HEK293 (cell line): ENCODE data around the gene FAM180A.

Source experiments
- CTCF ChIA-PET: fragments of 350-600 bp; formaldehyde crosslinking; extraction: SDS; loops from one replicate; lab custom pipeline; 2021; ENCODE audit warnings: antibody characterized with exemption; lab: Yijun Ruan, JAX
- POLR2A ChIA-PET: fragments of 300-600 bp; formaldehyde crosslinking; extraction: SDS; loops from one replicate; lab custom pipeline; 2020; ENCODE audit warnings: antibody characterized with exemption, inconsistent platforms; lab: Yijun Ruan, JAX
- H3K27ac ChIP-seq: fragments of 200-500 bp; sonication (Bioruptor generic); 2 replicates; pipeline ENCODE4 v1.5.1; 2014; ENCODE audit warnings: low read depth, low read length, control low read depth, inconsistent platforms; ENCODE audit errors: extremely low read depth
- H3K36me3 ChIP-seq, 2 experiments: fragments of 200-500 bp in 1 of 2; sonication (Bioruptor generic) in 1 of 2; 1 replicate in 1 of 2; 2 replicates in 1 of 2; pipeline ENCODE4 v1.5.1; 2014 to 2017; ENCODE audit warnings: inconsistent platforms in 2 of 2, low read length in 2 of 2; ENCODE audit not compliant: control insufficient read depth in 2 of 2, insufficient read depth in 1 of 2
- H3K4me1 ChIP-seq: fragments of 200-500 bp; sonication (Bioruptor generic); 2 replicates; pipeline ENCODE4 v1.5.1; 2014; ENCODE audit warnings: mild to moderate bottlenecking, low read length, inconsistent platforms; ENCODE audit not compliant: control insufficient read depth, insufficient read depth
- H3K4me3 ChIP-seq: 2 replicates; pipeline ENCODE4 v1.5.1; 2011; ENCODE audit warnings: low read depth, mild to moderate bottlenecking, control low read depth, low read length, moderate library complexity
- H3K9me3 ChIP-seq: fragments of 200-500 bp; sonication (Bioruptor generic); 2 replicates; pipeline ENCODE4 v1.5.1; 2014; ENCODE audit warnings: low read depth, low read length, inconsistent platforms; ENCODE audit not compliant: control insufficient read depth, insufficient read depth
- GLI2 ChIP-seq: fragments of 450-650 bp; formaldehyde crosslinking; IDR thresholded peaks from 2 replicates; pipeline ENCODE4; 2017; ENCODE audit warnings: missing biosample characterization, missing genetic modification characterization, low read depth, borderline replicate concordance
- GLI4 ChIP-seq: fragments of 450-650 bp; formaldehyde crosslinking; IDR thresholded peaks from 2 replicates; pipeline ENCODE4 v1.5.1; 2016; ENCODE audit warnings: missing biosample characterization, missing genetic modification characterization
- GLIS2 ChIP-seq: fragments of 450-650 bp; formaldehyde crosslinking; IDR thresholded peaks from 2 replicates; pipeline ENCODE4 v1.5.1; 2016; ENCODE audit warnings: missing biosample characterization, missing genetic modification characterization
- HOXA7 ChIP-seq: sonication (generic); formaldehyde crosslinking; IDR thresholded peaks from 2 replicates; pipeline ENCODE4 v1.8.1; 2022; ENCODE audit warnings: missing genetic modification reagents, borderline replicate concordance
- HOXC10 ChIP-seq: sonication (generic); formaldehyde crosslinking; IDR thresholded peaks from 2 replicates; pipeline ENCODE4 v1.8.1; 2023; ENCODE audit warnings: mild to moderate bottlenecking, missing genetic modification reagents
- OVOL3 ChIP-seq: fragments of 450-650 bp; formaldehyde crosslinking; IDR thresholded peaks from 2 replicates; pipeline ENCODE4 v1.5.1; 2016; ENCODE audit warnings: missing biosample characterization, missing genetic modification characterization
- RBAK ChIP-seq: fragments of 450-650 bp; formaldehyde crosslinking; IDR thresholded peaks from 2 replicates; pipeline ENCODE4 v1.5.1; 2016; ENCODE audit warnings: missing biosample characterization, missing genetic modification characterization
- SCRT1 ChIP-seq: fragments of 450-650 bp; formaldehyde crosslinking; IDR thresholded peaks from 2 replicates; pipeline ENCODE4 v1.5.1; 2016; ENCODE audit warnings: missing biosample characterization, missing genetic modification characterization, borderline replicate concordance
- SETDB1 ChIP-seq: IDR thresholded peaks from one replicate; pipeline ENCODE4 v1.6.1; 2017; ENCODE audit warnings: mild to moderate bottlenecking, low read length, moderate library complexity, mixed read lengths; ENCODE audit not compliant: insufficient read length
- ZFP37 ChIP-seq: fragments of 450-650 bp; formaldehyde crosslinking; IDR thresholded peaks from 2 replicates; pipeline ENCODE4 v1.5.1; 2016; ENCODE audit warnings: missing biosample characterization, missing genetic modification characterization
- ZIC2 ChIP-seq: fragments of 450-650 bp; formaldehyde crosslinking; IDR thresholded peaks from 2 replicates; pipeline ENCODE4 v1.5.1; 2016; ENCODE audit warnings: missing biosample characterization, missing genetic modification characterization
- ZNF112 ChIP-seq: fragments of 450-650 bp; formaldehyde crosslinking; IDR thresholded peaks from 2 replicates; pipeline ENCODE4 v1.5.0; 2017; ENCODE audit warnings: missing biosample characterization, missing genetic modification characterization
- ZNF114 ChIP-seq: fragments of 450-650 bp; formaldehyde crosslinking; IDR thresholded peaks from 2 replicates; pipeline ENCODE4 v1.5.0; 2017; ENCODE audit warnings: missing biosample characterization, missing genetic modification characterization
- ZNF157 ChIP-seq: fragments of 450-650 bp; formaldehyde crosslinking; IDR thresholded peaks from 2 replicates; pipeline ENCODE4 v1.5.1; 2016; ENCODE audit warnings: missing biosample characterization, missing genetic modification characterization
- ZNF2 ChIP-seq: fragments of 450-650 bp; formaldehyde crosslinking; IDR thresholded peaks from 2 replicates; pipeline ENCODE4 v1.5.1; 2016; ENCODE audit warnings: missing biosample characterization, missing genetic modification characterization
- ZNF202 ChIP-seq: fragments of 450-650 bp; formaldehyde crosslinking; IDR thresholded peaks from 2 replicates; pipeline ENCODE4 v1.5.1; 2016; ENCODE audit warnings: missing biosample characterization, missing genetic modification characterization, borderline replicate concordance
- ZNF214 ChIP-seq: fragments of 450-650 bp; formaldehyde crosslinking; IDR thresholded peaks from 2 replicates; pipeline ENCODE4 v1.5.1; 2017; ENCODE audit warnings: missing biosample characterization, mild to moderate bottlenecking, missing genetic modification characterization, borderline replicate concordance
- ZNF248 ChIP-seq: fragments of 450-650 bp; formaldehyde crosslinking; IDR thresholded peaks from 2 replicates; pipeline ENCODE4 v1.5.1; 2017; ENCODE audit warnings: missing biosample characterization, missing genetic modification characterization
- ZNF324 ChIP-seq: fragments of 450-650 bp; formaldehyde crosslinking; IDR thresholded peaks from 2 replicates; pipeline ENCODE4 v1.5.1; 2016; ENCODE audit warnings: missing biosample characterization, missing genetic modification characterization
- ZNF354C ChIP-seq: fragments of 450-650 bp; formaldehyde crosslinking; IDR thresholded peaks from 2 replicates; pipeline ENCODE4 v1.5.1; 2016; ENCODE audit warnings: missing biosample characterization, missing genetic modification characterization, low read depth, borderline replicate concordance
- ZNF404 ChIP-seq: fragments of 450-650 bp; formaldehyde crosslinking; IDR thresholded peaks from 2 replicates; pipeline ENCODE4 v1.5.1; 2017; ENCODE audit warnings: missing biosample characterization, missing genetic modification characterization
- ZNF529 ChIP-seq: fragments of 450-650 bp; formaldehyde crosslinking; IDR thresholded peaks from 2 replicates; pipeline ENCODE4 v1.5.1; 2017; ENCODE audit warnings: missing genetic modification characterization, missing biosample characterization; ENCODE audit not compliant: insufficient replicate concordance
- ZNF624 ChIP-seq: fragments of 450-650 bp; formaldehyde crosslinking; IDR thresholded peaks from 2 replicates; pipeline ENCODE4 v1.5.1; 2017; ENCODE audit warnings: missing biosample characterization, missing genetic modification characterization
- ZNF629 ChIP-seq: fragments of 450-650 bp; formaldehyde crosslinking; IDR thresholded peaks from 2 replicates; pipeline ENCODE4 v1.5.1; 2017; ENCODE audit warnings: missing biosample characterization, missing genetic modification characterization
- ZNF747 ChIP-seq: fragments of 450-650 bp; formaldehyde crosslinking; IDR thresholded peaks from 2 replicates; pipeline ENCODE4 v1.5.1; 2016; ENCODE audit warnings: missing biosample characterization, missing genetic modification characterization
- ZNF785 ChIP-seq: fragments of 450-650 bp; formaldehyde crosslinking; IDR thresholded peaks from 2 replicates; pipeline ENCODE4 v1.5.1; 2016; ENCODE audit warnings: missing biosample characterization, missing genetic modification characterization
- ZNF837 ChIP-seq: fragments of 450-650 bp; formaldehyde crosslinking; IDR thresholded peaks from 2 replicates; pipeline ENCODE4 v1.5.1; 2016; ENCODE audit warnings: missing biosample characterization, missing genetic modification characterization
- ZSCAN16 ChIP-seq: fragments of 450-650 bp; formaldehyde crosslinking; IDR thresholded peaks from 2 replicates; pipeline ENCODE4 v1.5.1; 2016; ENCODE audit warnings: missing biosample characterization, missing genetic modification characterization
- ZXDB ChIP-seq: fragments of 450-650 bp; formaldehyde crosslinking; IDR thresholded peaks from 2 replicates; pipeline ENCODE4 v1.5.1; 2016; ENCODE audit warnings: missing biosample characterization, missing genetic modification characterization
- TF ChIP-seq, protein P1 (sequence below): IDR thresholded peaks from 2 replicates; pipeline ENCODE4 v1.6.1; 2011; ENCODE audit warnings: mild to moderate bottlenecking, low read depth, low read length, borderline replicate concordance
- TF ChIP-seq, protein P2 (sequence below): fragments of 450-650 bp; formaldehyde crosslinking; IDR thresholded peaks from 2 replicates; pipeline ENCODE4 v1.5.1; 2016; ENCODE audit warnings: missing biosample characterization, missing genetic modification characterization
- TF ChIP-seq, protein P3 (sequence below): fragments of 450-650 bp; formaldehyde crosslinking; IDR thresholded peaks from 2 replicates; pipeline ENCODE4 v1.5.1; 2016; ENCODE audit warnings: missing biosample characterization, missing genetic modification characterization
- TF ChIP-seq, protein P4 (sequence below): fragments of 450-650 bp; formaldehyde crosslinking; IDR thresholded peaks from 2 replicates; pipeline ENCODE4 v1.5.1; 2017; ENCODE audit warnings: missing biosample characterization, missing genetic modification characterization
- TF ChIP-seq, protein P5 (sequence below): fragments of 450-650 bp; IDR thresholded peaks from 2 replicates; pipeline ENCODE4 v1.5.1; 2018; ENCODE audit warnings: missing biosample characterization, missing genetic modification characterization

The FAM180A gene

DNA sequence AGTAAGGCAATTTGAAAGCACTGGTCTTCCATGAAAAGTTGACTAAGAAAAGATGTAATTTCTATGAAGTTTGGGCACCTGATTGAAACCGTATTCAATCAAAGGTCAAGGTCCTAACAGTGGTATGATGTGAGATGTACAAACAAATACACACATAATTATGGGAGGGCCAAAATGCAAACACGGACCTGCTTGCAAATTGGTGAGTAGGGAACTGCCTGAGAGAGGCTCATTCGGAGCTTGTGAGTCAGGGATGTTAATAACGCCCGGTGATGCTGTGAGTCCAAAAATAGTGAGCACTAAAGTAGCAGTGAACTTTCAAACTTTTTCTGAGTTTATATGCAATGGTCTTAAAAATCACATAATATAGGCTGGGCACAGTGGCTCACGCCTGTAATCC lies 34.2 kb upstream of the FAM180A start:
- H3K36me3 ChIP-seq, result no peaks in the 10 kb centered on the region
- ChIA-PET POLR2A (no interaction called here), CTCF (interaction anchor here (0.7 to 0.8 kb wide), 2 partner anchors 73 to 1443 kb away, joined by 3 to 4 read pairs; no protein-coding TSS in a partner anchor)
- H3K4me1 ChIP-seq, result no peaks in the 10 kb centered on the region
- TF ChIP-seq, protein P1, sequence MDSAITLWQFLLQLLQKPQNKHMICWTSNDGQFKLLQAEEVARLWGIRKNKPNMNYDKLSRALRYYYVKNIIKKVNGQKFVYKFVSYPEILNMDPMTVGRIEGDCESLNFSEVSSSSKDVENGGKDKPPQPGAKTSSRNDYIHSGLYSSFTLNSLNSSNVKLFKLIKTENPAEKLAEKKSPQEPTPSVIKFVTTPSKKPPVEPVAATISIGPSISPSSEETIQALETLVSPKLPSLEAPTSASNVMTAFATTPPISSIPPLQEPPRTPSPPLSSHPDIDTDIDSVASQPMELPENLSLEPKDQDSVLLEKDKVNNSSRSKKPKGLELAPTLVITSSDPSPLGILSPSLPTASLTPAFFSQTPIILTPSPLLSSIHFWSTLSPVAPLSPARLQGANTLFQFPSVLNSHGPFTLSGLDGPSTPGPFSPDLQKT, result no peak
- TF ChIP-seq ZIC2 (no peak), ZNF624 (tag by site-specific recombination) (no peak), ZXDB (tag by site-specific recombination) (no peak), ZNF404 (tag by site-specific recombination) (no peak), SCRT1 (no peak), ZNF157 (tag by site-specific recombination) (no peak), ZNF112 (tag by site-specific recombination) (no peak), ZNF747 (tag by site-specific recombination) (no peak), HOXC10 (CRISPR knock-in tag) (no peak), ZNF529 (tag by site-specific recombination) (no peak), ZNF214 (tag by site-specific recombination) (no peak), SETDB1 (no peak), ZNF2 (tag by site-specific recombination) (no peak), ZSCAN16 (no peak), ZNF202 (no peak), ZNF629 (tag by site-specific recombination) (no peak)
- TF ChIP-seq, protein P2, sequence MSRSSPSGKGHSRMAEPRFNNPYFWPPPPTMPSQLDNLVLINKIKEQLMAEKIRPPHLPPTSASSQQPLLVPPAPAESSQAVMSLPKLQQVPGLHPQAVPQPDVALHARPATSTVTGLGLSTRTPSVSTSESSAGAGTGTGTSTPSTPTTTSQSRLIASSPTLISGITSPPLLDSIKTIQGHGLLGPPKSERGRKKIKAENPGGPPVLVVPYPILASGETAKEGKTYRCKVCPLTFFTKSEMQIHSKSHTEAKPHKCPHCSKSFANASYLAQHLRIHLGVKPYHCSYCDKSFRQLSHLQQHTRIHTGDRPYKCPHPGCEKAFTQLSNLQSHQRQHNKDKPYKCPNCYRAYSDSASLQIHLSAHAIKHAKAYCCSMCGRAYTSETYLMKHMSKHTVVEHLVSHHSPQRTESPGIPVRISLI (tag by site-specific recombination), result no peak
- TF ChIP-seq, protein P3, sequence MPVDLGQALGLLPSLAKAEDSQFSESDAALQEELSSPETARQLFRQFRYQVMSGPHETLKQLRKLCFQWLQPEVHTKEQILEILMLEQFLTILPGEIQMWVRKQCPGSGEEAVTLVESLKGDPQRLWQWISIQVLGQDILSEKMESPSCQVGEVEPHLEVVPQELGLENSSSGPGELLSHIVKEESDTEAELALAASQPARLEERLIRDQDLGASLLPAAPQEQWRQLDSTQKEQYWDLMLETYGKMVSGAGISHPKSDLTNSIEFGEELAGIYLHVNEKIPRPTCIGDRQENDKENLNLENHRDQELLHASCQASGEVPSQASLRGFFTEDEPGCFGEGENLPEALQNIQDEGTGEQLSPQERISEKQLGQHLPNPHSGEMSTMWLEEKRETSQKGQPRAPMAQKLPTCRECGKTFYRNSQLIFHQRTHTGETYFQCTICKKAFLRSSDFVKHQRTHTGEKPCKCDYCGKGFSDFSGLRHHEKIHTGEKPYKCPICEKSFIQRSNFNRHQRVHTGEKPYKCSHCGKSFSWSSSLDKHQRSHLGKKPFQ, result no peak
- TF ChIP-seq, protein P4, sequence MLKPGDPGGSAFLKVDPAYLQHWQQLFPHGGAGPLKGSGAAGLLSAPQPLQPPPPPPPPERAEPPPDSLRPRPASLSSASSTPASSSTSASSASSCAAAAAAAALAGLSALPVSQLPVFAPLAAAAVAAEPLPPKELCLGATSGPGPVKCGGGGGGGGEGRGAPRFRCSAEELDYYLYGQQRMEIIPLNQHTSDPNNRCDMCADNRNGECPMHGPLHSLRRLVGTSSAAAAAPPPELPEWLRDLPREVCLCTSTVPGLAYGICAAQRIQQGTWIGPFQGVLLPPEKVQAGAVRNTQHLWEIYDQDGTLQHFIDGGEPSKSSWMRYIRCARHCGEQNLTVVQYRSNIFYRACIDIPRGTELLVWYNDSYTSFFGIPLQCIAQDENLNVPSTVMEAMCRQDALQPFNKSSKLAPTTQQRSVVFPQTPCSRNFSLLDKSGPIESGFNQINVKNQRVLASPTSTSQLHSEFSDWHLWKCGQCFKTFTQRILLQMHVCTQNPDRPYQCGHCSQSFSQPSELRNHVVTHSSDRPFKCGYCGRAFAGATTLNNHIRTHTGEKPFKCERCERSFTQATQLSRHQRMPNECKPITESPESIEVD (tag by site-specific recombination), result no peak
- H3K9me3 ChIP-seq, result no peaks in the 10 kb centered on the region
- no peak overlapping the region for H3K4me3 ChIP-seq
- H3K27ac ChIP-seq, result no peak overlapping the region

DNA sequence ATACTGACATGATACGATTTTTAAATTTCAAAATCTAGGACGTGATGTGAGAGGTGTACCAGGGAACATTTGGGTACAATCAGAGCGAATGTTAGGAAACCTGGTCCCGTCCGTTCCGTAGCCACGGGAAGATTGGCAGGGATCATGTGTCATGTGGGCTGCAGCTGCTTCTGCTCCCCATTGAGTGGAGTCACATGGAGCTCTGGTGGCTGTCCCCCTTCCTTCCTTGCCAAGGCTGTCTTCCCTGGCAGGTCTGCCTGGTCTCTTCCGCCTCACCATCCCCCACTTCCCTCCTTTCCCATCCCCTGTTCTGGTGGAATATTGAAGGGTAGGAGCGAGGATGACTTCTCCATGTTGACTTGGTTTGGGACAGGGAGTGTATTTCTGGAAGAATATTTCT lies 33.8 kb upstream of the FAM180A start:
- no peaks in the 10 kb centered on the region for H3K4me1 ChIP-seq
- H3K9me3 ChIP-seq, result no peaks in the 10 kb centered on the region
- POLR2A ChIA-PET, result no interaction called here
- H3K4me3 ChIP-seq, result no peak overlapping the region
- CTCF ChIA-PET, result interaction anchor here (0.7 kb wide), 1 partner anchor 1444 kb away, joined by 4 read pairs; no protein-coding TSS in a partner anchor
- no peak overlapping the region for H3K27ac ChIP-seq
- H3K36me3 ChIP-seq, result no peaks in the 10 kb centered on the region
- no peak for TF ChIP-seq ZNF837
- no peak for TF ChIP-seq RBAK (tag by site-specific recombination)
- TF ChIP-seq ZNF114 (tag by site-specific recombination), result no peak
- no peak for TF ChIP-seq GLI2 (tag by site-specific recombination)
- TF ChIP-seq ZNF324 (tag by site-specific recombination), result no peak
- no peak for TF ChIP-seq GLIS2 (tag by site-specific recombination)
- TF ChIP-seq ZFP37, result no peak
- TF ChIP-seq OVOL3 (tag by site-specific recombination), result no peak
- no peak for TF ChIP-seq GLI4
- TF ChIP-seq ZNF785 (tag by site-specific recombination), result no peak
- no peak for TF ChIP-seq ZNF354C (tag by site-specific recombination)
- TF ChIP-seq ZNF248 (tag by site-specific recombination), result no peak
- TF ChIP-seq HOXA7 (CRISPR knock-in tag), result no peak
- TF ChIP-seq, protein P5, sequence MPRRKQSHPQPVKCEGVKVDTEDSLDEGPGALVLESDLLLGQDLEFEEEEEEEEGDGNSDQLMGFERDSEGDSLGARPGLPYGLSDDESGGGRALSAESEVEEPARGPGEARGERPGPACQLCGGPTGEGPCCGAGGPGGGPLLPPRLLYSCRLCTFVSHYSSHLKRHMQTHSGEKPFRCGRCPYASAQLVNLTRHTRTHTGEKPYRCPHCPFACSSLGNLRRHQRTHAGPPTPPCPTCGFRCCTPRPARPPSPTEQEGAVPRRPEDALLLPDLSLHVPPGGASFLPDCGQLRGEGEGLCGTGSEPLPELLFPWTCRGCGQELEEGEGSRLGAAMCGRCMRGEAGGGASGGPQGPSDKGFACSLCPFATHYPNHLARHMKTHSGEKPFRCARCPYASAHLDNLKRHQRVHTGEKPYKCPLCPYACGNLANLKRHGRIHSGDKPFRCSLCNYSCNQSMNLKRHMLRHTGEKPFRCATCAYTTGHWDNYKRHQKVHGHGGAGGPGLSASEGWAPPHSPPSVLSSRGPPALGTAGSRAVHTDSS (tag by site-specific recombination), result no peak
